ENCODE measurements around the gene NES.

Gene NES

GRCh38 chr1:156703741-156704140 lies 26.5 kb upstream of the NES start:
- no peak for DNase-seq (ENCODE audit: low spot score)

GRCh38 chr1:156703336-156703735 lies 26.1 kb upstream of the NES start:
- DNase-seq (ENCODE audit: low spot score): no peak

GRCh38 chr1:156700736-156701531 lies 23.7 kb upstream of the NES start:
- DNase-seq (ENCODE audit: low spot score): no peak

GRCh38 chr1:156698995-156699394 lies 21.8 kb upstream of the NES start:
- no peak for DNase-seq (ENCODE audit: low spot score)

- no peak for DNase-seq (ENCODE audit: low spot score)
These were observed 20.3 kb upstream of the NES start for GRCh38 chr1:156697481-156697880.

GRCh38 chr1:156696755-156697154 lies 19.5 kb upstream of the NES start:
- DNase-seq (ENCODE audit: low spot score): no peak

- DNase-seq (ENCODE audit: low spot score): no peak
These were observed 17.4 kb upstream of the NES start for GRCh38 chr1:156694690-156694962.

- no peak for DNase-seq (ENCODE audit: low spot score)
These were observed 16.9 kb upstream of the NES start for GRCh38 chr1:156693848-156694689.

- DNase-seq (ENCODE audit: low spot score): no peak
These were observed 16.0 kb upstream of the NES start for GRCh38 chr1:156692925-156693847.

- no peak for DNase-seq (ENCODE audit: low spot score)
These were observed 15.3 kb upstream of the NES start for GRCh38 chr1:156692441-156692924.

- DNase-seq (ENCODE audit: low spot score): no peak
These were observed 14.6 kb upstream of the NES start for GRCh38 chr1:156691665-156692440.

GRCh38 chr1:156691191-156691590 lies 14.0 kb upstream of the NES start:
- no peak for DNase-seq (ENCODE audit: low spot score)

GRCh38 chr1:156690675-156691036 lies 13.4 kb upstream of the NES start:
- no peak for DNase-seq (ENCODE audit: low spot score)

GRCh38 chr1:156689953-156690674 lies 12.9 kb upstream of the NES start:
- no peak for DNase-seq (ENCODE audit: low spot score)

- peak; percentile 74 for DNase-seq (ENCODE audit: low spot score)
These were observed 12.1 kb upstream of the NES start for GRCh38 chr1:156689035-156689952.

- no peak for DNase-seq (ENCODE audit: low spot score)
These were observed 7.1 kb upstream of the NES start for GRCh38 chr1:156684227-156684782.

- no peak for DNase-seq (ENCODE audit: low spot score)
These were observed 5.1 kb upstream of the NES start for GRCh38 chr1:156682166-156682890.

GRCh38 chr1:156681196-156681960 lies 4.2 kb upstream of the NES start:
- DNase-seq (ENCODE audit: low spot score): no peak
